NK-92 treated with Interleukin-12 subunit alpha and Interleukin-12 subunit beta, amount 100 ng/mL, for 24 hours (cell line): ENCODE results near the gene NAB1.

Experiments
- DNase-seq: peaks from one replicate; lab custom pipeline; 2025; lab: John Stamatoyannopoulos, UW

Gene NAB1

DNA sequence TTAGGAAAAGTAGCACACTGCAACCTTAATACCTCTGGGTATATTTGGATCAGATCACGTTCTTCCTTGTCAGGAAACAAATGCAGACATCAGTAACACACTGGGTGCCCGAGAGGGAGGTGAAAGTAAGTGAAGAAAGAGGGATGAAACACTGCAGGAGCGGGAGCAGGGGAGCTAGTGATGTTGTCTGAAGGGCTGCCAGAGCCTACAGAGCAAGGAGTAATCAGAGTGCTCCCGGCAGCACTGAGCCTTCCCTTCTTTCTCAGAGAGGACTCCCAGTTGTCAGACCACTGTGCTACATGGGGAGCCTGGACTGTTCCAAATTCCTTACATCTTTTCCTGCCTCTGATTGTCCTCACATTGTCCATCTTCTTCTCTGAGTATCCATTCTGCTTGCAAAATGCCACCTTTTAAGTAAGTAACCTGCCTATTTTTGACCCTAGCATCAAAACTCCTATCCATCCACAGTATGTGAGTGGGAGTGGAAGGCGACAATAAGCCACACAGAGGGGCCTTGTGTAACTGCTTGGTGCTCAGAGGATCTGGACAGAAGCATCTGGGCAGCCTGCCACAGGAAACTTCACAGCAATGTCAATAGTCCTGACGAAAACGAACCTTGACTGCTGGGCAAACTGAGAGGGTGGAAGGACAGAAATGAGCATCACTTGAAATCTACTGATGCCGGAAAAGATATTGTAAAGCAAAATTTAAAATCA, 10.8 kb upstream of the NAB1 start:
- no peak for DNase-seq

DNA sequence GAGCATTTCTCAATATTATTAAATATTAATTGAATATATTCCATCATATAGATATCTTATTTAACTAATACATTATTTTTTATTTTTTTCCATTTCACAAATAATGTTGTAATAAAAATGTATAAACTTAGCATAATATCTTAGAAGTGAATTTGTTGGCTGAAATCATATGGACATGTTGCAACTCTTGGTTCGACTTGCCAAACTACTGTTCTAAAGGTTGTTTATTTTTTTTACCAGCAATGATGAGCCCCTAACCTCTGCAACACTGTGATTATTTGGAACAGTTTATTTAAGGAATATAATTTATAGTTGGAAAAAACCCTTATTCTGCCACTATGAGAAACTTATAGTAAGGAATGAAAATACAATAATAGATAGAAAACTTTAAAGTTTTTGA, 8.8 kb upstream of the NAB1 start:
- no peak for DNase-seq

DNA sequence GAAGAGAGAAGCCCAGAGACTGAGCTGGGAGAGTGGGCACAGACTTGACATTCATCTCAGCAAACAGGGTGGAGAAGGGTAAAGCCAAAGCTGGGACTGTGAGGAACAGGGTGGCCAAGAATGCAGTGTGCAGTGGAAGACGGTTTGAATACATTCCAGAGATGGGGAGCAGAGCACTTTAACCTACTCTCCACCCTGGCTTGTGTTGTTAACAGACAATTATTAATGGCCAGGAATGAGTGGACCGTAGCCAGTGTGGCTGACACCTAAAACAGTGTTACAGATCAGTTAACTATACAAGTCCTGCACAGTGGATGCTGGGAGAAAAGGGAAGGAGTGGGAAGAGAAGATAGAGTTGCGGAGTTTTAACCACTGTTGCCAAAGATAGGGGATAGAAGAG, 7.4 kb upstream of the NAB1 start:
- no peak for DNase-seq

DNA sequence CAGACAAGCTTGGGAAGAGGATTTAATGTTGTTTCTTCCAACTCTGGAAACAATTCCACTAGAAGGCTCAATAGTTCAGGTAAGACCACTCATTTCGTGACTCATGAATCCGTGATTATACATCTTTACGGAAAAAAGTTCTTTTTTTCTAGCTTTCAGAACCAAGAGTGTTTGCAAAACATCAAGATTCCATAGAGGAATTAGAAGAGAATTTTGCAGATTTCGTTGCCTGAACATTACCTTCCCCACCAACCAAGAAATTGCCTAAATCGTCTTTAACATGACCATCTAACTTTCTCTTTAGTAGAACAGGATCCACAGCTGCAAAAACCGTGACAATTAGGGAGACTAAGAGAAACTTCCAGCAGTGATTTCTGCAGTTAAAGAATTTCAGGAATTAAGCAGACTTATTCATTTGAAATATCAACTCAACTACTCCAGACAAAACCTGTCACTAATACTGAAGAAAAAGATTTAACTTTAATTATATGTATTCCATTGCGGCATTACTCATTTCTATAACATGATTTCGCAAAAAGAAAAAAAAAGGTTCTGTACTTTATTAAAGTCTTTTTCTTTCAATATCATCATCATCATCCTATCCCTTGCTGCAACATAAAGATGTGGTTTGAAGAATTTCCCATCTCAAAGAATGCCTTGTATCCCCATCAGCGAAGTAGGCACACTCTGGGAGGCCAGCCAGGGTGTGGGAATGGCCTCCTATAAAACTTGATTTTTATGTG, 1.9 kb upstream of the NAB1 start:
- no peak for DNase-seq

DNA sequence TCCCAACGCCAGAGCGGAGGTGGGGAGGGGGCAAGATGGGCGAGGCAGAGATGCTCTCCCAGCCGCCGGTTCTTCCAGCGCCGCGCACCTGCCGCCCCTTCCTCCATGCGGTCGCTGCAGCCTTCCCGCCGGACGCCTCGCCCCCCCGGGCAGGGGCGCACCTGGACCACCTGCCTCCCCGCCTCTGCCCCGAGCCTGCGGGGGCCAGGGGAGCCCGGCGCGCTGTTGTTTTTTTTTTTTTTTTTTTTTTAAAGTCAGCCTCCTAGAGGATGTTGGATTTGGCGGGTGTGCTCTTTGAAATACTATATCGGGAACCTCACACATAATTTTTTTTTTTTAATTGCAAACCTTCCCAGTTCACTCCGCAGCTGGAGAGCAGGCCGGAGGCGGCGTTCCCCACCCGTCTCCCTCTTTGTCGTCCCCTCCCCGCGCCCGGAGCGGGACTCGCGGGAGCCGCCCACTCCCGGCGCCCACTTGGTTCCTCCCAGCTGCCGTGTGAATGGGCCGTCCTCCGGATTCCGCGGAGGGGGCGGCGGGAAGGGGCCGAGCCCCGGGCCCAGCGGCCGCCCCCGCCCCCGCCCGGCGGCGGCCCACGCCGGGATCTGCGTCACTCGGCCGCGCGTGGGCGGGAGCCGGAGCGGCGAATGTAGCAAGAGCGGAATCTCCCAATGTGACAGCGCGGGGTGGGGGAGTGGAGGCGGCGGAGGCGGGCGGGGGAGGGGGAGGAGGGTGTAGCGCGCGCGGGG, 421 bp upstream of the NAB1 start:
- DNase-seq = peak; percentile 87

DNA sequence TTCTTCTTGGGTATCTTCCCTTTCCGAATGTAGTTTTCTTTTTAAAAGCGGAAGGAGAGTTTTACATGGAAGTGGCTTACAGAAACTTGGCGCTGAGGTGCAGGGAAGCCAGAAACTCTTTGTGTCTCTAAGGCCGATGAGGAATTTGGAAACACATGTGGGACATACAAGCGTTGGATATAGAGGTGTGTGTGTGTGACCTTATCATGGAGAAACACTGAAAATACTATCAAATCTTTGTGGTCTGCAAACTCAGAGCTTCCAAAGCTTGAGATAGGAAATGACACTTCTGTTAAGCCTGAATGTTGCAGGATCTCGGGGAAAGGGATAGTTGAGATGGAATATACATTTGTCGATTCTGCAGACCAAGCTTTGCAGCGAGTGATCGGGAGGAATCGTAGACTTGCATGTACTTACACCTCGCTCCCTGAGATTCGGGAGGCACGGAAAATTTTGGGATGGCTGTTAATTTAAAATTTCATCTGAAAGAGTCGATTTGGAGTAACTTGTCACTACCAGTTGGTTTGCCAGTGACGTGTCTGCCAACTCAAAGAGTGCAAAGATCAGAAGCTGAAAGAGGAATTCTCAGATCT, 1.0 kb downstream of the NAB1 start:
- DNase-seq = no peak

DNA sequence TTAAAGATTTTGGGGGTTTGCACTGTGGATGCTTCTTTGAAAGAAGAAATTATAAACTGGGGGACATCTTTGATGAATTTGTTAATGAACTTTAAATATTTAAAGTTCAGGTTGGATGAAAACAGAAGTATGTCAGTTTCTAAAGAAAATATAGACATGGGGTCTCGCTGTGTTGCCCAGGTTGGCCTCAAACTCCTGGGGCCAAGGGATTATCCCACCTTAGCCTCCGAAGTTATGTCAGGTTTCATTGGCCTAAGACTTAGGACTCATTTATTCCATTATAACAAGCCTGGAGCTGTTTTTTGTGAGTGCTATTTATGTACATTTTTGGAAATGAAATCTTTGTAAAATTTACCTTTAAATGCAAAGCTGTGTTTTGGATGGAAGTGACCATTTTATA, 2.5 kb downstream of the NAB1 start:
- DNase-seq = no peak

DNA sequence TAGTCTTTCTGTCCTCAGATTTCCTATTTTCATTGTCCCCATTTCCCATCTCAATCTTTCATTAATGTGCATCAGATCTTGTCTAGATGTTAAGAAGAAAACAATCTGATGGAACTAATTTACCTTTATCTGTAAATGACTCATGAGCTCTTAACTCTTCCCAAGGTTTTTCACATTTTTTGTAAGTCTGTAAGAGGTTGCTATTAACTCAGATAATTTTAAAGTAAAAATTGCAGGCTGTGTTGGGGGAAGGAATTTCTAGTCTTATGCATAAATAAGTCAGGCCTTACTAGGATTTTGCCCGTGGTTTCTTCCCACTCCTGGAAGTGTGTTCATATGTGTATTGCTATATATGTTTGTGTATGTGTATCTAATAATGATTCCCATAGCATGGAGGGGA, 4.3 kb downstream of the NAB1 start:
- no peak for DNase-seq

DNA sequence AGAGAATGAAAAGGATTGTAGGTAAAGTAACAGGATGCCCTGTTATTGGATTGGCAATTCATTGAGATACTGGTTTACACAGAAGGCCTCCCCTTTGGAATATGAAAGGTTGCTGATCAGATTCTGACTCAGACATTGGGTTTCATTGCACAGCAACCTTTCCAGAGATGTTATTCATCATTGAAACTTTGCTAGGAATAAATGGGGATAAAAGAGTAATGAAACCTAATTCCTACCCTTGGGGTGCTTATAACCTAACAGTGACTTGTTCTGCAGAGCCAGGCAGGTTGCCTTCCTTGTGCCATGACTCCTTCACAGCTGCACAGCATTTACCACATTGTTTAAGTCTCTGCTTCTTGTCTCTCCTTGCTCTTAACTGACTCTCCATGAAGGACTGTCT, 5.0 kb downstream of the NAB1 start:
- DNase-seq = no peak

DNA sequence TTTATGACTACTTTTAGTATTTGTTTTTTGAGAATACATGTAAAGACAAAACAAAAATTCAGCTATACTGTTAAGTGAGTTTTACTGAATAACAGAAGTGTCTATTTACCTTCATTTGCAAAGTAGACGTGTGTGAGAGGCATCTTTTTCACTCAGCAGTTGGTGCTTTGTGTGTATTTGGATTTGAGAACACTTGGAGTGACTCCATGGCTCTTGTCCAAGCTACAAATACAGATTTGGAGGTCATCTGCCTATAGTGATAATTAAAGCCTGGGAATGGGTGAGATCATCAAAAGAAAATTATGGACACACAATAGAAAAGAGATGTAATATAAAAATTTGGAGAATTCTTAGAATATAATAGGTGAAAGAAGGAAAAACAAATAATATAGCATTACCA, 6.2 kb downstream of the NAB1 start:
- DNase-seq = no peak

DNA sequence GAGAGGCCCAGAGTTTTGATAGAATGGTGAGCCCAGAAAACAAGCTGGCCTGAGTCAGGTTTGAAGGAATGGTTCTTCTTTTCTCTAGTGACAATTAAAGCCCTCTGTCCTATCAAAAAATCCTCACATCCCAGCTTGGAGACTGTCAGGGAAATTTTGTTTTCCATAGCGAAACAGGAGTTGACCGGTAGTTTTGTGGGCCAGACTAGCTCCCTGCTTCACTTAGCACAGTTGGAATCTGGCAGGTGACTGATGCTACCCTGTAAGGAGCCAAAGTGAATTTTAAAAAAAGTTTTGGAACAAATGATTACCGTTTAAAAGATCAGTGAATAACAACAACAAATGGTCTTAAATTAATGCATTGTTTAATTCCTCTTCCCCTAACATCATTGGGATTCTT, 6.7 kb downstream of the NAB1 start:
- DNase-seq = no peak

DNA sequence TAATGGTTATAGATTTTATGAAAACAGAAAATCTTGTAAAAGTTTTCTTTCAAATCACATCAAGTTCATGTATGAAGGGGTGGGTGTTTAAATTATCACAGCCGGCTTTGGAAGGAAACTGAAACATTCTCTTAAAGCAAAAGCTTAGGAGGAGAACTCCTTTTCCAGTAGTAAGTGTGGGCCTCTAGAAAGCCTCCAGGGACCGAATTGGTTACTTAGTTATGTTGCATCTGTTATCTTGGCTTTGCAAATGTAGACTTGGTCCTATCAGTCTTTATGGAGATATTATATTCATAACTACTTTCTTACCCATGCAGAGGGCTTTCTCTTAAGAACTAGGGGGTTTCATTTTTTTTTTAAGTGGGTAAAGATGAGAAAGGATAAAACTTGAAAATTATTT, 7.4 kb downstream of the NAB1 start:
- DNase-seq = no peak

DNA sequence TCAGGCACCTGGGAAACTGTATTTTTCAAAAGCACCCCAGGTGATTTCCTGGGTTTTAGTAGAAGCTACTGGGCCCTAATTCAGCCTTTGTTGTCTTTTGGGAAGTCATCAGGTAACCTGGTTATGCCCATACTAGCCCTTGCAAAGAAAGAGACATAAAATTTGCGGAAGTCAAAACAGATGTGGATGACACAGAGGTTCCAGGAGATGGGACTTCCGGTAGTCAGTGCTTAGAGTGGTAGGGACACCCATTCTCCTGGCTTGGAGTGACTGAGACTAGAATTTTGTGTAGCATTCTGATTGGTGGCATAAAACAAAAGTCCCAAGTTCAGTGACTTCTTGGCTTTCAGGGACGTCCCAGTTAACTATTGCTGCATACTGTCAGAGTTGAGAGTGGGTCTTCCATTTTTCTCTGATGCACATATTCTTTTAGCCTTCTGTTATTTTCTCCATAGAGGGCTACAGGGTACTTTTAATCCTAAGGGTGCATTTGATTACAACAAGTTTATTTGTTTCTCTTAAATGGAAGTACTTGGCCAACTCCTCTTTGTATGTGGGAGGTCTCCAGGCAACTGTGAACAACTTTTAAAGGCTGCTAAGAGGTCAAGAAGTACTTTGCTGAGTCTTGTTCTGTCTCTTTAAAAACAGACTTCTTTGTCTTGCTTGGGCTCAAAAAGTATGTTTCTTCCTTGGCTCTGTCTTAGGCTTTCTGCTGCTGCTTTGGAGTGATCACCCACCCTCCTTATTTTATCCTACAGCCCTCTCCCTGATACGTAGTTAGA, 8.8 kb downstream of the NAB1 start:
- DNase-seq = no peak

DNA sequence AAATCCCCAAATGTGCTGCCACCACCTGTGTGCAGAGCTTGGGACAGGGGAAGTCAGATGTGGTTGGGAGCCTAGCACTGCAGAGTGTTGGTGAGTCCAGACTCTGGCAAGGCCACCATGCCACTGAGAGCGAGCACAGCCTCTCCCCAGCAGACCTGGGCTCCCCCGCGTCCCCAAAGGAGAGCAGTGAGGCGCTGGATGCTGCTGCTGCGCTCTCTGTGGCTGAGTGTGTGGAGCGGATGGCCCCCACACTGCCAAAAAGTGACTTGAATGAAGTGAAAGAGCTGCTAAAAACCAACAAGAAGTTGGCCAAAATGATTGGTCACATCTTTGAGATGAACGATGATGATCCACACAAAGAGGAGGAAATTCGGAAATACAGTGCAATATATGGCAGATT, 10.7 kb downstream of the NAB1 start:
- DNase-seq = no peak

DNA sequence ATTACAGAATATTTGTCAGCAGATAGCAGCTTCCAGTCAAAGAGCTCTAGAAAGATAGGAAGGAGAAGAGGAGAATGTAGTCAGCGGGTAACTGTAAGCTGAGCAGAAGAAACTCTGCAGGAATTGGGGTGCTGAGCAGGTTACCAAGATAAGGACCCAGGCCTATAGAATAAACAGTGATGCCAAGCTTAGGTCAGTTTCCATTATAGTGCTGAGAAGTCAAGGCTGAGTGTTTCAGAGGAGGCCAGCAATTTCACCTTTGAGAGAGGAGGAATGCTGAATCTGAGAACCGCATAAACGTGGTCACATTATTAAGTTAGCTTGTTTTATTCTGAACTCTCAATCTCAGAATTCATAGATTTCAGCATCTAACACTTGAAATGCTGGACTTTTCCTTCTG, 13.9 kb downstream of the NAB1 start:
- DNase-seq = no peak

DNA sequence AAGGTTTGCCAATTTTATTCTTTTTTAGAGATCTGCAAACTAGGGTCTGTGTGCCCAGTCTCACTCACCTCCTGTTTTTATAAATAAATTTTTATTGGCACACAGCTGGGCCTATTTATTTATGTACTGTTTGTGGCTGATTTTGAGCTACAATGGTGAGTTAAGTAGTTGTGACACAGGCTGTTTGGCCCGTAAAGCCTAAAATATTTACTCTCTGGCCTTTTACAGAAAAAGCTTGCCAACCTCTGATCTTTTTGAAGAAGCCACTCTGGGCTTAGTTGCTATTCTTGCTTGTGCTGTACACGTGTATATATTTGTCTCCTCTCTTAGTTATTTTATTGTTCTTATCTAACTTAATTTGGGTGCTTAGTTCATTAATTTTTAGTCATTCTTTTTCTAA, 14.5 kb downstream of the NAB1 start:
- DNase-seq = no peak

DNA sequence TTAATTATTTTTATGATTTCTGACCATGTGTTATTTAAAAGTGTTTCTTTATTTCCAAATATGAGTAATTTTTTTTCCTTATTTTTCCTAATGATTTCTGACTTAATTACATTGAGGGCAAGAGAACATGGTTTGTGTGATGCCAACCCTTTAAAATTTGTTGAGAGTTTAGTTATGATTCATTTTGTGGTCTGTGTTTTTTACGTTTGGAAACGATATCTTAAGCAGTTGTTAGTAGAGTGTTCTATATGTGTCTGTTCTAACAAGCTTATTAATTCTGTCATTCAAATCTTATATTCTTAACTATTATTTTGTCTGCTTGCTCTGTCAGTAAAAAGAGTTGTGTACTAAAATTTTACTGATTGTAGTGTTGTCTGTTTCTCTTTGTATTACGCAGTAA, 15.0 kb downstream of the NAB1 start:
- no peak for DNase-seq

DNA sequence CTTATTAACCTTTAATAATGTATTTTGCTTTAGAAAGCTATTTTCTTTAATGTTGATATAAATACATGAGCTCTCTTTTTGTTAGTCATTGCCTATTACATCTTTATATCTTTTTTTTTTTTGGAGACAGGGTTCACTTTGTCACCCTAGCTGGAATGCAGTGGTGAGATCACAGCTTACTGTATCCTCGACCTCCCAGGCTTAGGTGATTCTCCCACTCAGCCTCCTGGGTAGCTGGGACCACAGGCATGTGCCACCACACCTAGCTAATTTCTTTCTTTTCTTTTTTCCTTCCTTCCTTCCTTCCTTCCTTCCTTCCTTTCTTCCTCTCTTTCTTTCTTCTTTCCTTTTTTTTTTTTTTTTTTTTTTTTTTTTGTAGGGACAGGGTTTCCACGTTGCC, 15.4 kb downstream of the NAB1 start:
- no peak for DNase-seq

DNA sequence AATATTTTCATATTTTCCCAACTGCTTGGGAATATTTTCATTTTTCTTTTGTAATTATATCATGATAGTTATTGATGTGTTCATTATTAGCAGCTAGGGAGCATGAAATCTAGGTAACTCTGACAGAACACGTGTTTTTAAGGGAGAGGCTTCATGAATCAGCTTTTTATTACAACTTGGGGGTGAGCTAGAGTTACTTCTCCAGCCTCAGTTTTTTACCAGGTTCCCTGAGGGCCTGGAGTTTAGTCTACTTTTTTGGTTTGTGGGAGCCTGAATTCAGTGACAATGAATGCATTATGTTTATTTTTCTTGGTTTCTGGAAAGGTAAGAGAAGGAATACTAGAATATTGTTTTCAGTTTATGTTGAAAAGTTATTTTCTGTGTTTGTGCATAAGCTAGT, 18.0 kb downstream of the NAB1 start:
- no peak for DNase-seq

DNA sequence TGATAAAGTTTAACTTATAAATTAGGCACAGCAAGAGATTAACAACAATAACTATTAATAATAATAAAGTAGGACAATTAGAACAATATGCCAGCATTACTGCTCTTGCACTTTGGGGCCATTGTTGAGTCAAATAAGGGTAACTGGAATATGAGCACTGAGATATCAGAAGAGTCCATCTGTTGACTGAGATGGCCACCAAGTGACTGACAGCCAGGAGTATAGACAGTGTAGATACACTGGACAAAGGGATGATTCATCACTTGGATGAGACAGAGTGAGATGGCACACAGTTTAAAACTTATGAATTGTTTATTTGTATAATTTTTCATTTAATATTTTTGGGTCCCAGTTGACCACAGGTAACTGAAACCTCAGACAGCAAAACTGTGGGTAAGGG, 20.0 kb downstream of the NAB1 start:
- no peak for DNase-seq

DNA sequence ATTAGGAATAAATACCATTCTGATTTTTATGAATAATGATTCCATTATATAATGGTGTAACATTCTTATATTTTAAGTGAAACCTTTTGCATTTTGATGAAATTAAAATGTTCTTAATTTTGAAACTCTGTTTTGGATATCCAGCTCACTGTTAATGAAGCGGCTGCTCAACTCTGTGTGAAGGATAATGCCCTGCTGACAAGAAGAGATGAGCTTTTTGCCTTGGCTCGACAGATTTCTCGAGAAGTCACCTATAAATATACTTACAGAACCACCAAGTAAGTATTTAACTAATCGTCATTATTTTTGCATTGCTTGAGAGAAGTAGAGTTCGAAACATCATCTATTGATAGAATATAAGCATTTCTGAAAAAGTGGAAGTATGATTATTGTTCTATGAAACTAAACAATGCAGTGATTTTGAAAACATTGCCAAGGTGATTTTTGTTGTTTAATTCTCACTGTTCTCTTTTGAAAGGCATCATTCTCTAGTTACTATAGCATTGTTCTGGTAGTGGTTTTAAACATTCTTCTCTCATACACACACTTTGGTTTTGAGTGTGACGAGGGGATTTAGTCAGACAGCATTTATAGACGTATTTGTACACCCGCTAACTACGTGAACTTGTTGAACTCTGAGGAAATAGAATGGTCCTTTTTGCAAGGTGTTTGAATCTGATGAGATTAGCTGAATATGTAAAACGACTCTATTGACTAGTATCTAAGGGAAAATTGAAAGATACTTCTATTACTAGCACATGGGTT, 21.5 kb downstream of the NAB1 start:
- DNase-seq = no peak
